LHCN-M2 (cell line): ENCODE measurements around the gene CDC5L. TPM values are rescaled to one million over a fixed set of nuclear protein-coding genes. Genes with fewer than 3 reads are reported as not detected.

Source experiments
- DNase-seq: peaks from one replicate; pipeline ENCODE4 v3.0.0-alpha.2; 2012; ENCODE audit warnings: low read depth
- total RNA-seq: library from RNA; depleted of rRNA; stranded (reverse); fragments of >200 nt; gene quantifications from 2 replicates; pipeline ENCODE4 v1.2.3, GENCODE V29; 2014; rRNA removed

The CDC5L gene
- total RNA-seq, 1 experiment from 2014 or later = 35.0 TPM

DNA sequence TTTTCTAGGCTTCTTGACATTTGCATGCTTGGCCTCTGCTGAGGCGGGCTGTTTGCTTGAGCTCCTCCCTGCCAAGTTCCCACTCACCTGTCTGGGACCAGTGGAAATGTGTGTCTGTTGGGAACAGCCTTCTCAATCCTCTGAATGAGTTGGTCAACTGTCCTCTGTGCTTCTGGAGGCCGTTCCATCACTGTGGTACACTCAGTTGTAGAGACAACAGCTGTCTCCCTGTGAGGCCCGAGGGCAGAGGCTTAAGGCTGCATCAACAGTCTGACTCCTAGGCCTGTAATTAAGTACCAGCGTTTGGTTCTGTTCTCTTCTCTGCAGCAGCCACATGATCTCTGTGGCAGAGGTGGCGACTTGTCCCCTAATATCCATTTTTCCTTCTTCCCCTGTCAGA, 110.9 kb downstream of the CDC5L start:
- DNase-seq = peak; percentile 19

DNA sequence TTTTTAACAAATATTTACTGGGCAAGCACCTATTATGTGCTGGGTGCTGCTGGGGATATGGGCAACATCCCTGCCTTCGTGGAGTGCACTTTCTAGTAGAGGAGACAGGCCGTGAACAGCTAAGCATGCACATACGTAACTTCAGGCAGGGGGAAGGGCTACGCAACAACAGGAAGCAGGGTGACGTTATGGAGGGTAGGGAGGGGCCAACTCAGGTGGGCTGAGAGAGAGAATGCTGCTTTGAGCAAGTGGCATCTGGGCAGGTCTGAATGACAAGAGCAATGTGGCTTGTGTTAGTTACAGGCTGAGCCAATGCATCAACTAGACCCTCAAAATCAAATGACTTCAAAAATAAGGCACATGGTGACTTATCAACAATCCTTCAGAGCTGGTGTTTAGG, 112.1 kb downstream of the CDC5L start:
- no peak for DNase-seq

Other genes starting within 250 kb of the CDC5L start
- gene CAPN11, start 228.9 kb upstream of the CDC5L start, total RNA-seq = 0.06 TPM in 1 of 2 replicates, not detected in the other
- 10.6 and 38.0 TPM in 2 replicates for gene MYMX, start 170.8 kb upstream of the CDC5L start, total RNA-seq
- 58.5 and 77.7 TPM in 2 replicates for gene SLC29A1, start 164.1 kb upstream of the CDC5L start, total RNA-seq
- gene HSP90AB1, start 140.6 kb upstream of the CDC5L start, total RNA-seq = 1,077 and 1,155 TPM in 2 replicates
- gene SLC35B2, start 130.2 kb upstream of the CDC5L start, total RNA-seq = 111 and 117 TPM in 2 replicates
- 8.6 and 11.5 TPM in 2 replicates for gene NFKBIE, start 122.2 kb upstream of the CDC5L start, total RNA-seq
- not detected in 2 replicates for gene TMEM151B, start 117.3 kb upstream of the CDC5L start, total RNA-seq
- 17.1 and 23.1 TPM in 2 replicates for gene AARS2, start 74.4 kb upstream of the CDC5L start, total RNA-seq
- not detected in 2 replicates for gene SPATS1, start 45.1 kb upstream of the CDC5L start, total RNA-seq